RWPE2 (cell line): ENCODE measurements around the gene ADAMTS6.

Experiments used
- ATAC-seq: fragments of 200-7000 bp; cut with Tn5 transposase; 3 replicates; pipeline ENCODE4 v1.9.1; 2021; ENCODE audit warnings: low read depth
- DNase-seq: peaks from one replicate; pipeline ENCODE4 v3.0.0-alpha.2; 2020; ENCODE audit warnings: low spot score
- H3K27ac ChIP-seq: fragments of 450-650 bp; 2 replicates; pipeline ENCODE4 v1.5.1; 2017; ENCODE audit warnings: mild to moderate bottlenecking; ENCODE audit not compliant: poor library complexity, severe bottlenecking
- H3K27me3 ChIP-seq: fragments of 250-450 bp; sonication (Bioruptor Pico); 2 replicates; pipeline ENCODE4 v1.5.1; 2021; ENCODE audit warnings: mild to moderate bottlenecking, moderate library complexity; ENCODE audit not compliant: insufficient read depth, poor library complexity, severe bottlenecking
- H3K36me3 ChIP-seq: fragments of 250-450 bp; sonication (Bioruptor Pico); 2 replicates; pipeline ENCODE4 v1.5.1; 2020; ENCODE audit warnings: low read depth, mild to moderate bottlenecking, moderate library complexity
- H3K4me1 ChIP-seq: fragments of 250-450 bp; sonication (Bioruptor Pico); 2 replicates; pipeline ENCODE4 v1.5.1; 2021; ENCODE audit warnings: mild to moderate bottlenecking, moderate library complexity; ENCODE audit not compliant: insufficient read depth, poor library complexity, severe bottlenecking
- H3K4me3 ChIP-seq: fragments of 250-450 bp; sonication (Bioruptor Pico); 2 replicates; pipeline ENCODE4 v1.5.1; 2021; ENCODE audit warnings: mild to moderate bottlenecking, moderate library complexity; ENCODE audit not compliant: severe bottlenecking
- H3K9me3 ChIP-seq: fragments of 250-450 bp; sonication (Bioruptor Pico); 2 replicates; pipeline ENCODE4 v1.5.1; 2021; ENCODE audit warnings: mild to moderate bottlenecking, moderate library complexity; ENCODE audit not compliant: severe bottlenecking
- TF ChIP-seq, protein P1 (sequence below): fragments of 450-650 bp; IDR thresholded peaks from one replicate; pipeline ENCODE4 v1.5.1; 2017; ENCODE audit warnings: mild to moderate bottlenecking, moderate library complexity; ENCODE audit not compliant: poor library complexity, severe bottlenecking

The ADAMTS6 gene

DNA sequence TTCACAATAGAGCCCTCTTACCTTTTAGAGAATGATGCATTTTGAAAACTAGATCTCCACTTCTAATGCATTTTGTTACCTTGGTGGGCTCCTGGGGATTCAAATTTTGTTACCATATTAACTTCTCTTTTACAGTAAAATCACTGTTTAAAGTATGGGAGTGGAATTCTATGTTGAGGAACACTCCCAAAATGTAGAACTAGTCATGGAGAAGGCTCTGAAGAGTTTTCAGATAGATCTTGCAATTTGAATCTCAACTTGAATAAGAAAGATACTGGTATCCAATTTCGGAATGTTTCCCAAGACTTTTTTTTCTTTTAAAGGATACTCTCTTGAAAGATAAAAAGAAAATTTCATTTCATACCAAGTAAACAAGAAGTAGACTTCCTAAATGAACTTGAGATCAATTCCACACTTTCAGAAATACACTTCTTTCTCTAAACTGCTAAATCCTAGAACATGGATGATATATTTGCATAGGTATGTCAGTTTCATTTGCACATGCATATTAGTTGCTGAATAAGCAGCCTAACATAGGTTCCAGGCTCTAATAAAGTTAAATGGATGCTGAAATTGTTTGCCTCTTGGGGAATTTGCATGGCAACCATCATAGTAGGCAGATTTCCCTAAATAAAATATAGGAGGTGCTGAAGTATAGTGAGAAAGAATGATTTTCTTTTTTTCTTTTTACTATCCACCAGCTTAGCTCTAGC lies 205.4 kb downstream of the ADAMTS6 start:
- Histone ChIP-seq H3K4me1 (no peaks in the 10 kb centered on the region), H3K36me3 (peaks cover 10% of the 10 kb centered on the region), H3K4me3 (no peak overlapping the region), H3K27ac (no peak overlapping the region), H3K9me3 (no peaks in the 10 kb centered on the region), H3K27me3 (no peaks in the 10 kb centered on the region)
- TF ChIP-seq, protein P1, sequence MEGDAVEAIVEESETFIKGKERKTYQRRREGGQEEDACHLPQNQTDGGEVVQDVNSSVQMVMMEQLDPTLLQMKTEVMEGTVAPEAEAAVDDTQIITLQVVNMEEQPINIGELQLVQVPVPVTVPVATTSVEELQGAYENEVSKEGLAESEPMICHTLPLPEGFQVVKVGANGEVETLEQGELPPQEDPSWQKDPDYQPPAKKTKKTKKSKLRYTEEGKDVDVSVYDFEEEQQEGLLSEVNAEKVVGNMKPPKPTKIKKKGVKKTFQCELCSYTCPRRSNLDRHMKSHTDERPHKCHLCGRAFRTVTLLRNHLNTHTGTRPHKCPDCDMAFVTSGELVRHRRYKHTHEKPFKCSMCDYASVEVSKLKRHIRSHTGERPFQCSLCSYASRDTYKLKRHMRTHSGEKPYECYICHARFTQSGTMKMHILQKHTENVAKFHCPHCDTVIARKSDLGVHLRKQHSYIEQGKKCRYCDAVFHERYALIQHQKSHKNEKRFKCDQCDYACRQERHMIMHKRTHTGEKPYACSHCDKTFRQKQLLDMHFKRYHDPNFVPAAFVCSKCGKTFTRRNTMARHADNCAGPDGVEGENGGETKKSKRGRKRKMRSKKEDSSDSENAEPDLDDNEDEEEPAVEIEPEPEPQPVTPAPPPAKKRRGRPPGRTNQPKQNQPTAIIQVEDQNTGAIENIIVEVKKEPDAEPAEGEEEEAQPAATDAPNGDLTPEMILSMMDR: no peak
- DNase-seq (no peak), ATAC-seq (no peak)

DNA sequence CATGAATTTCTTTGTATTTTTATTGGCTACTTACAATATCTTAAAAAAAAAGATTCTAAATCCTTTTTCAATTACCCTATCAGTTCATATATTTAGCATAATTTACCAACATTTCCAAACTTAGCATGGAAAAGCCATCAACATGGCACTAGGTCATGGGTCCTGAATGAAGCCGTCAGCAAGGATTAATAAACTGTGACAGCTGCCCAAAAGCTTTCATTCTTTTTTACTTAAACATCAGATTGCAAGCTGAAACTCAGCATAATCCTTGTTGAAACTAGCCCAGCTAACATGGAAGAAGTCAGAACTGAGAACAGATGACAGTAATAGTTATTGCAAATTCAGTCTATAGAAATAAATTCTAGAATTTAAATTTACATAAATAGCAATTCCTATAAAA lies 209.8 kb downstream of the ADAMTS6 start:
- ATAC-seq (no peak), DNase-seq (no peak)
- Histone ChIP-seq H3K9me3 (no peaks in the 10 kb centered on the region), H3K4me3 (no peak overlapping the region), H3K27me3 (no peaks in the 10 kb centered on the region), H3K36me3 (peaks cover 29% of the 10 kb centered on the region), H3K27ac (no peak overlapping the region), H3K4me1 (no peaks in the 10 kb centered on the region)
- TF ChIP-seq, protein P1: no peak

DNA sequence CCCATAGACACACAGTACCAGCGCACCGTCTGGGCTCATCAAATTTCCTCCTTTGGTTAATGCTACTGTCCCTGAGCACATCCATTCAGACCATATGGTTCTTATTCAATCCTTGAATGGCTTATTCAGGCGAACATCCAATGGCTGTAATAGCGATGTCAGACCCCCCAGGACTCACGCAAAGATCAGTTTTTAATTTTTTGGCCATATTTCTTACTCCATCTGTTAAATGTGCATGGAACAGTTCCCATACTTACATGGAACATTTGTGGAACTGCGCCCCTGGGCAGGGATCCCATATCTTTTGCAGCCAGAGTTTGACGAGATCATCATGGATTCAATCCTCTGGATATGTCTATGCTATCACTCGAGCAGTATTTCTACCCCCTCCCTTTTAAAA lies 213.2 kb downstream of the ADAMTS6 start:
- no peaks in the 10 kb centered on the region for H3K27me3 ChIP-seq
- TF ChIP-seq, protein P1: no peak
- no peaks in the 10 kb centered on the region for H3K4me1 ChIP-seq
- H3K9me3 ChIP-seq: no peaks in the 10 kb centered on the region
- no peak overlapping the region for H3K4me3 ChIP-seq
- peaks cover 30% of the 10 kb centered on the region for H3K36me3 ChIP-seq
- ATAC-seq (no peak), DNase-seq (no peak)
- H3K27ac ChIP-seq: no peak overlapping the region

DNA sequence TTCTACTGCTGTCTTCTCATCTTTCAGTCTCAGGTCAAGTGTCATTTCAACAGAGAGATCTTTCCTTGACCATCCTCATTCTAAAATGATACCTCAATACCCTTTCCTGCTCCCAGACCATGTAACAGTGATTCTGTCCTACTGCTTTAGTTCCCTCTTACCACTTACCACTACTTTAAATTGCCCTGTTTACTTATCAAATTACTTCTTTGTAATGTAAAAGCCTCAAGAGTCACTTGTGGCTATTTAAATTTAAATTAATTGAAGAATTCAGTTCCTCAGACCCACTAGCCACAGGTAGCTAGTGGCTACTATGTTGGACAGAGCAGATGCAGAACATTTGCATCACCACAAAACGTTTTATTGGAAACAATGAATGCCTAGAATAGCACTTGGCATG lies 217.3 kb downstream of the ADAMTS6 start:
- H3K27me3 ChIP-seq: no peaks in the 10 kb centered on the region
- no peaks in the 10 kb centered on the region for H3K4me1 ChIP-seq
- no peaks in the 10 kb centered on the region for H3K9me3 ChIP-seq
- TF ChIP-seq, protein P1: no peak
- H3K27ac ChIP-seq: no peak overlapping the region
- DNase-seq: no peak
- H3K36me3 ChIP-seq: peaks cover 29% of the 10 kb centered on the region
- no peak for ATAC-seq
- H3K4me3 ChIP-seq: no peak overlapping the region

DNA sequence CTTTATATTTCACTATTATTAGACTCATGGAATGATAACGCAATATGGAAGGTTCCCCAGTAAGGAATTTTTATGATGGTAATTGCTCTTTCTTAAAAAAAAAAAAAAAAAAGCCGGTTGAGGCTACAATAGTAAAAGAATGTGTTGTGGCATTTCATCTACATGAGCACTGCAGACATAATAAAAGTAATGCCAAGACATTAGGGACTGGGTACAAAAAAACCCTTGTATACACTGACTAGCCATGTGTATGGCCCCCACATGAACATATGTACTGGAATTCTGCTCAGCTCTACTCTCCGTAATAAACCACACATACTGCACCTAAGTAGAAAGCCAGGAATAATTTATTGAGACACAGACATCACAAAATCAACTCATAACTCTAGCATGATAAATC lies 218.4 kb downstream of the ADAMTS6 start:
- H3K27ac ChIP-seq: no peak overlapping the region
- H3K4me1 ChIP-seq: no peaks in the 10 kb centered on the region
- peaks cover 32% of the 10 kb centered on the region for H3K36me3 ChIP-seq
- ATAC-seq (no peak), DNase-seq (no peak)
- H3K9me3 ChIP-seq: no peaks in the 10 kb centered on the region
- H3K4me3 ChIP-seq: no peak overlapping the region
- TF ChIP-seq, protein P1: no peak
- no peaks in the 10 kb centered on the region for H3K27me3 ChIP-seq
